Transverse colon (tissue), 4 donors: Measurements from ENCODE around the gene BRK1. TPM values are rescaled to one million over a fixed set of nuclear protein-coding genes. Genes with fewer than 3 reads are reported as not detected.
A peak's percentile ranks its signal among the peaks of the same experiment; 100 is the strongest.
"Not testable (repeated sequence)": the region's sequence is repeated elsewhere in the genome, so short reads cannot be mapped to it uniquely, and the experiment has no call there.

Experiments used
- DNase-seq: peaks from one replicate; pipeline ENCODE4 v3.0.0-alpha.2; 2019
- H3K27ac ChIP-seq, 4 donors: fragments of 200-600 bp; sonication (generic); 2 replicates each; pipeline ENCODE4 v1.5.1; 2016 to 2018; ENCODE audit warnings: inconsistent platforms in 4 of 4
- H3K27me3 ChIP-seq: fragments of 200-600 bp; sonication (generic); 2 replicates; pipeline ENCODE4 v1.5.1; 2017; ENCODE audit warnings: inconsistent platforms
- H3K36me3 ChIP-seq, 4 donors: fragments of 200-600 bp; sonication (generic); 2 replicates each; pipeline ENCODE4 v1.5.1; 2017 to 2019; ENCODE audit warnings: inconsistent platforms in 4 of 4
- H3K4me1 ChIP-seq, 4 donors: fragments of 200-600 bp; sonication (generic); 2 replicates each; pipeline ENCODE4 v1.5.1; 2017 to 2020; ENCODE audit warnings: inconsistent platforms in 4 of 4
- H3K4me3 ChIP-seq, 4 donors: fragments of 200-600 bp; sonication (generic); 1 replicate in 1 of 4; 2 replicates in 3 of 4; pipeline versions ENCODE4 v1.5.1 to v1.6.1; 2017 to 2019; ENCODE audit warnings: inconsistent platforms in 4 of 4
- H3K9me3 ChIP-seq, 2 donors: fragments of 200-600 bp; sonication (generic); 2 replicates each; pipeline ENCODE4 v1.5.1; 2017 to 2019; ENCODE audit warnings: inconsistent platforms in 2 of 2
- CTCF ChIP-seq, 5 experiments: fragments of 200-600 bp in 3 of 5; fragments of 450-650 bp in 2 of 5; sonication (generic) in 3 of 5; IDR thresholded peaks; 1 replicate in 2 of 5; 2 replicates in 3 of 5; pipeline ENCODE4 v1.5.1; 2016 to 2017; ENCODE audit warnings: antibody characterized with exemption in 5 of 5, inconsistent platforms in 3 of 5, mild to moderate bottlenecking in 2 of 5, moderate library complexity in 1 of 5
- EP300 ChIP-seq: sonication (generic); formaldehyde crosslinking; IDR thresholded peaks from one replicate; pipeline ENCODE4 v1.6.1; 2017; ENCODE audit warnings: antibody characterized with exemption, low read depth
- POLR2A ChIP-seq: fragments of 450-650 bp; IDR thresholded peaks from one replicate; pipeline ENCODE4 v1.6.1; 2016; ENCODE audit warnings: antibody characterized with exemption, mild to moderate bottlenecking, moderate library complexity
- POLR2AphosphoS5 ChIP-seq, 3 donors: sonication (generic); formaldehyde crosslinking; IDR thresholded peaks; one replicate each; pipeline ENCODE4 v1.6.1; 2016; ENCODE audit warnings: antibody characterized with exemption in 3 of 3
- WGBS, 2 donors: methylation state at CpG; one replicate each; pipeline ENCODE4 v1.1.5; 2018; ENCODE audit warnings: low coverage in 1 of 2; 5-methylcytosine and 5-hydroxymethylcytosine counted together
- in situ Hi-C, 4 donors: fragments of 200-750 bp; cut with MboI; loops; one replicate each; pipeline versions ENCODE4 v1.15.0 to v1.15.1; 2017; ENCODE audit warnings: low sequenced_read_pairs in 3 of 4, low pct_ligation_motif_present in 1 of 4, low pct_unique_long_range_greater_than_20kb in 1 of 4
- intact Hi-C: fragments of 100-400 bp; cut with DNase I; formaldehyde crosslinking; loops from one replicate; pipeline ENCODE4 v1.15.1; 2023; ENCODE audit warnings: low total_unique reads
- total RNA-seq, 4 donors: library from RNA; depleted of rRNA; stranded (reverse); fragments of >200 nt; gene quantifications; one replicate each; pipeline ENCODE4 v1.1.0, GENCODE V29; 2016

BRK1 gene
- total RNA-seq, result 10 to 100 TPM; 37.0 to 88.8 (median 72.5) TPM

DNA sequence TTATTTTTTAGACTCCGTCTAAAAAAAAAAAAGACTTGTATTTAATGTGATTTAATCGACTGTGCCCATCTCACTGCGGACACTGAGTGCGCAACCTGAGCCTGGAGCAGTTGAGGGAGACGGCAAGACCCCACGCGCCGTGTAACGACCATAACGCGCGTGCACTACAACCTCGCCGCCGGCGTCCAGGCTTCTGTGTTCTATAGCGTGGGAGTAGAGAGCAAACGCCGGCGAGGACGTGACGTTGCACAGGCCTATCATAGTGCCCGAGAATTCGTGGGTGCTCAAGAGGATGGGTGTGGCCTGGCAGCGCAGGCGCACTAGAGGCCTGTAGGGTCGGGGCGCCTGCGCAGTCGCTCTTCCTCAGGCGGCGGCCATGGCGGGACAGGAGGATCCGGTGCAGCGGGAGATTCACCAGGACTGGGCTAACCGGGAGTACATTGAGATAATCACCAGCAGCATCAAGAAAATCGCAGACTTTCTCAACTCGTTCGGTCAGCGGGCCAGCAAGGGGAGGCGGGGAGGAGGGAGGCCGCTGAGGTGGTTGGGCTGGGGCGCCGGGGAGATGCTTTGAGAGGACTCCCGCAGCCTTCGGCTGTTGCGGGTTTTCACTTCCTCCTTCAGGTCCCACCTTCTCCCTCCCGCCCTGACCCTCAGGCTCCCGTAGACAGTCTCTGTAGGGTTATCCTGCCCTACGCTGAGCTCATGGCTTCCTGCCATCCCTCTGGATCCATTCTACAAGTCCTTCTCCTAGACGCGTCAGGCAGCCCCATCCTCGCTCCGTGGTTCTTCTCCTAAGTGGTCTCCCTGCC, at the start of gene BRK1:
TSS of gene BRK1 (plus strand) at position 350 of the 812 bp plus-strand sequence. CDS start at position 377, 27 bp downstream.
- intact Hi-C loops, result no loop called here
- Histone ChIP-seq H3K9me3 (no peaks in the 10 kb centered on the region), H3K4me3 (peak within 1 kb of the TSS; percentile 74 to 88 (median 75)), H3K27ac (peak within 1 kb of the TSS; percentile 82 to 87 (median 86)), H3K27me3 (no peaks in the 10 kb centered on the region), H3K36me3 (no peaks in the 10 kb centered on the region), H3K4me1 (peaks cover 6 to 23% (median 16%) of the 10 kb centered on the region in 4 donors)
- TF ChIP-seq POLR2A (peak; percentile 88), CTCF (IDR thresholded peaks at IDR 0.05) (peak in 1 of 5 experiments; percentile 7), POLR2AphosphoS5 (IDR thresholded peaks at IDR 0.05) (peak; percentile 95 to 96 (median 96)), EP300 (no peak)
- 1% methylated on average over 8 to 50 of the region's 54 CpGs for WGBS, 2 donors
- peak; percentile 95 for DNase-seq
- in situ Hi-C loops, result no loop called here

GRCh38 chr3:10070077-10070476, 45.4 kb upstream of the BRK1 start:
- H3K4me3 ChIP-seq, in situ Hi-C loops, H3K27me3 ChIP-seq, H3K36me3 ChIP-seq, intact Hi-C loops, H3K9me3 ChIP-seq, DNase-seq, H3K4me1 ChIP-seq, H3K27ac ChIP-seq: not testable (repeated sequence)
- 100% methylated on average over 2 of the region's 33 CpGs; no CpG with 5 or more reads in 1 of the 2 donors for WGBS, 2 donors

GRCh38 chr3:10074666-10075065, 40.8 kb upstream of the BRK1 start:
- Histone ChIP-seq H3K9me3 (no peaks in the 10 kb centered on the region), H3K4me1 (no peaks in the 10 kb centered on the region), H3K27me3 (no peaks in the 10 kb centered on the region), H3K36me3 (no peaks in the 10 kb centered on the region), H3K27ac (no peak overlapping the region), H3K4me3 (no peak overlapping the region)
- intact Hi-C loops (no loop called here), in situ Hi-C loops (no loop called here)
- TF ChIP-seq POLR2A (no peak), POLR2AphosphoS5 (IDR thresholded peaks at IDR 0.05) (no peak), CTCF (IDR thresholded peaks at IDR 0.05) (no peak), EP300 (no peak)
- no peak for DNase-seq

DNA sequence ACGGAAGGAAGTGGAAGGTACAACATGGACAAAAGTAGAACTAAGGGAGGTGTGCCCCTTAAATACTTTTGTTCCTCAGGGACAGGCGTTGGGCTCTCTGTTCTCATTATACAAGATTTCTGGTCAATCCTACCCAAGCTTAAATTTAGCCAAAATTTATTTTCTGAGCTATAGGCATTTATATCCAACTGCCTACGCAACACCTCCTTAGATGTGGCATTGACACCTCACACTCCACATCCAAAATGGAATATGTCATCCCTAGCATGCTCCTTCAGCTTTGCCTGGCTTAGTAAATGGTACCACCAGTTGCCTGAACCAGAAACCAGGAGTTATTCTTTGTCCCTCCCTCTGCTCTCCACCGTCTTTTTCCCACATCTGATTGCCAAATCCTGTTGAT, 33.6 kb upstream of the BRK1 start:
- no peak for DNase-seq
- no peak overlapping the region for H3K4me3 ChIP-seq
- H3K27me3 ChIP-seq, result no peaks in the 10 kb centered on the region
- no peaks in the 10 kb centered on the region for H3K9me3 ChIP-seq
- H3K4me1 ChIP-seq, result no peaks in the 10 kb centered on the region
- WGBS, 2 donors, result 97% methylated on average over 4 of the region's 4 CpGs
- intact Hi-C loops (no loop called here), in situ Hi-C loops (no loop called here)
- TF ChIP-seq POLR2A, result no peak
- TF ChIP-seq POLR2AphosphoS5 (IDR thresholded peaks at IDR 0.05), result no peak
- TF ChIP-seq CTCF (IDR thresholded peaks at IDR 0.05), result no peak
- H3K27ac ChIP-seq, result no peak overlapping the region
- H3K36me3 ChIP-seq, result no peaks in the 10 kb centered on the region
